SK-N-SH (cell line): ENCODE data around the gene TMIGD3. TPM values are rescaled to one million over a fixed set of nuclear protein-coding genes. Genes with fewer than 3 reads are reported as not detected.

ENCODE experiments used
- CTCF ChIA-PET: fragments of 300-600, 350-600 bp; formaldehyde crosslinking; extraction: SDS; loops from one replicate; lab custom pipeline; 2021; lab: Yijun Ruan, JAX
- POLR2A ChIA-PET: fragments of 350-600 bp; sonication (Branson Sonifier 250); formaldehyde crosslinking; extraction: SDS; loops from one replicate; lab custom pipeline; 2020; ENCODE audit warnings: antibody characterized with exemption, inconsistent platforms; lab: Yijun Ruan, JAX
- DNase-seq: peaks from one replicate; pipeline ENCODE4 v3.0.0; 2012
- H2AFZ ChIP-seq: fragments of 200-600 bp; sonication (generic); 2 replicates; pipeline ENCODE4 v1.8.1; 2016; ENCODE audit warnings: antibody characterized with exemption, mild to moderate bottlenecking, low read depth
- H3F3A ChIP-seq: fragments of 200-600 bp; sonication (generic); replicated peaks from 2 replicates; pipeline ENCODE3; 2016; ENCODE audit warnings: antibody characterized with exemption, mild to moderate bottlenecking; ENCODE audit not compliant: insufficient read depth
- H3K27ac ChIP-seq, 2 experiments: fragments of 200-500 bp in 1 of 2; fragments of 200-600 bp in 1 of 2; sonication (Bioruptor generic) in 1 of 2; sonication (generic), shearing (Covaris generic) in 1 of 2; 2 replicates each; pipeline versions ENCODE4 v1.5.1 to v1.6.1; 2014 to 2016; ENCODE audit warnings: low read depth in 2 of 2, inconsistent platforms in 1 of 2, low read length in 1 of 2, mild to moderate bottlenecking in 1 of 2, mixed read lengths in 1 of 2
- H3K27me3 ChIP-seq: fragments of 200-600 bp; sonication (generic), shearing (Covaris generic); 2 replicates; pipeline ENCODE4 v1.6.1; 2016; ENCODE audit warnings: mixed run types; ENCODE audit not compliant: insufficient read depth
- H3K36me3 ChIP-seq, 2 experiments: fragments of 200-500 bp in 1 of 2; fragments of 200-600 bp in 1 of 2; sonication (Bioruptor generic) in 1 of 2; sonication (generic) in 1 of 2; replicated peaks in 1 of 2; 2 replicates each; pipeline versions ENCODE3 to v1.5.1; 2014 to 2016; ENCODE audit warnings: low read length in 1 of 2, mild to moderate bottlenecking in 1 of 2; ENCODE audit not compliant: insufficient read depth in 2 of 2, control insufficient read depth in 1 of 2
- H3K4me1 ChIP-seq, 2 experiments: fragments of 200-500 bp in 1 of 2; fragments of 200-600 bp in 1 of 2; sonication (Bioruptor generic) in 1 of 2; sonication (generic), shearing (Covaris generic) in 1 of 2; 2 replicates each; pipeline versions ENCODE4 v1.5.1 to v1.6.1; 2014 to 2016; ENCODE audit warnings: low read depth in 1 of 2, low read length in 1 of 2, mixed run types in 1 of 2; ENCODE audit not compliant: insufficient read depth in 2 of 2, control insufficient read depth in 1 of 2
- H3K4me2 ChIP-seq: fragments of 200-600 bp; sonication (generic), shearing (Covaris generic); 2 replicates; pipeline ENCODE4 v1.6.1; 2017; ENCODE audit warnings: mixed run types
- H3K4me3 ChIP-seq, 2 experiments: fragments of 200-500 bp in 1 of 2; fragments of 200-600 bp in 1 of 2; sonication (Bioruptor generic) in 1 of 2; sonication (generic), shearing (Covaris generic) in 1 of 2; 2 replicates each; pipeline versions ENCODE4 v1.5.1 to v1.8.1; 2014 to 2016; ENCODE audit warnings: low read depth in 2 of 2, inconsistent platforms in 1 of 2, low read length in 1 of 2, mild to moderate bottlenecking in 1 of 2, mixed read lengths in 1 of 2, moderate library complexity in 1 of 2
- H3K79me2 ChIP-seq: fragments of 200-600 bp; sonication (generic); 2 replicates; pipeline ENCODE4 v1.8.1; 2017; ENCODE audit warnings: mild to moderate bottlenecking; ENCODE audit not compliant: insufficient read depth
- H3K9ac ChIP-seq: fragments of 200-600 bp; sonication (generic); 2 replicates; pipeline ENCODE4 v1.6.1; 2017; ENCODE audit warnings: mixed run types
- H3K9me2 ChIP-seq: fragments of 200-600 bp; sonication (generic); 2 replicates; pipeline ENCODE4 v1.6.1; 2017; ENCODE audit warnings: mixed run types
- H3K9me3 ChIP-seq: fragments of 200-600 bp; sonication (generic); 2 replicates; pipeline ENCODE4 v1.6.1; 2017; ENCODE audit warnings: mixed run types, mild to moderate bottlenecking, moderate library complexity
- H4K20me1 ChIP-seq: fragments of 200-600 bp; sonication (generic); 2 replicates; pipeline ENCODE4 v1.6.1; 2017; ENCODE audit warnings: mild to moderate bottlenecking, mixed run types; ENCODE audit not compliant: insufficient read depth
- FOSL2 ChIP-seq: IDR thresholded peaks from 2 replicates; pipeline ENCODE4 v1.4.0; 2012; ENCODE audit warnings: low read depth, mild to moderate bottlenecking, moderate library complexity, borderline replicate concordance
- FOXJ3 ChIP-seq: sonication (generic); formaldehyde crosslinking; IDR thresholded peaks from 2 replicates; pipeline ENCODE4 v1.5.1; 2020; ENCODE audit warnings: mild to moderate bottlenecking, missing genetic modification reagents
- GABPA ChIP-seq: IDR thresholded peaks from 2 replicates; pipeline ENCODE4 v1.4.0; 2012; ENCODE audit warnings: low read depth, mild to moderate bottlenecking
- POLR2AphosphoS5 ChIP-seq: IDR thresholded peaks from 2 replicates; pipeline ENCODE4 v1.6.1; 2012; ENCODE audit warnings: low read depth, low read length
- RCOR1 ChIP-seq: fragments of 150-350 bp; IDR thresholded peaks from 2 replicates; pipeline ENCODE4 v1.6.1; 2017; ENCODE audit warnings: antibody characterized with exemption, low read length
- RFX5 ChIP-seq: IDR thresholded peaks from 2 replicates; pipeline ENCODE4 v1.6.1; 2012; ENCODE audit warnings: mild to moderate bottlenecking, improper control_type of control experiment, low read length
- RXRA ChIP-seq: IDR thresholded peaks from 2 replicates; pipeline ENCODE4 v1.4.0; 2012; ENCODE audit warnings: low read depth, mild to moderate bottlenecking, borderline replicate concordance
- SMC3 ChIP-seq: IDR thresholded peaks from 2 replicates; pipeline ENCODE4 v1.6.1; 2012; ENCODE audit warnings: low read depth, low read length, improper control_type of control experiment
- TCF12 ChIP-seq: IDR thresholded peaks from 2 replicates; pipeline ENCODE4 v1.4.0; 2012
- TEAD4 ChIP-seq: IDR thresholded peaks from 2 replicates; pipeline ENCODE4 v1.4.0; 2012; ENCODE audit warnings: mild to moderate bottlenecking, borderline replicate concordance; ENCODE audit not compliant: insufficient read depth
- WGBS: methylation state at CpG from one replicate; pipeline ENCODE4 v1.1.6; 2017; ENCODE audit warnings: low lambda C conversion rate; 5-methylcytosine and 5-hydroxymethylcytosine counted together
- polyA plus RNA-seq, 3 experiments: library from polyadenylated mRNA; depleted of rRNA; stranded (reverse); fragments of >200 nt; gene quantifications; 2 replicates each; pipeline ENCODE4 v1.2.3, GENCODE V29; 2012
- TF ChIP-seq, protein P1 (sequence below): IDR thresholded peaks from 2 replicates; pipeline ENCODE4 v1.4.0; 2012; ENCODE audit warnings: low read depth
- TF ChIP-seq, protein P2 (sequence below): fragments of 200-600 bp; sonication (generic); IDR thresholded peaks from 2 replicates; pipeline ENCODE4 v1.6.1; 2017; ENCODE audit warnings: antibody characterized with exemption, mild to moderate bottlenecking, moderate library complexity
- TF ChIP-seq, protein P3 (sequence below): IDR thresholded peaks from 2 replicates; pipeline ENCODE4 v1.4.0; 2012; ENCODE audit warnings: low read depth, borderline replicate concordance
- TF ChIP-seq, protein P4 (sequence below): IDR thresholded peaks from 2 replicates; pipeline ENCODE4 v1.6.1; 2012; ENCODE audit warnings: mild to moderate bottlenecking, low read depth, low read length, moderate library complexity

Gene TMIGD3
- polyA plus RNA-seq, 1 of the 3 experiments (the other 2 are of a cell fraction), result not detected

DNA sequence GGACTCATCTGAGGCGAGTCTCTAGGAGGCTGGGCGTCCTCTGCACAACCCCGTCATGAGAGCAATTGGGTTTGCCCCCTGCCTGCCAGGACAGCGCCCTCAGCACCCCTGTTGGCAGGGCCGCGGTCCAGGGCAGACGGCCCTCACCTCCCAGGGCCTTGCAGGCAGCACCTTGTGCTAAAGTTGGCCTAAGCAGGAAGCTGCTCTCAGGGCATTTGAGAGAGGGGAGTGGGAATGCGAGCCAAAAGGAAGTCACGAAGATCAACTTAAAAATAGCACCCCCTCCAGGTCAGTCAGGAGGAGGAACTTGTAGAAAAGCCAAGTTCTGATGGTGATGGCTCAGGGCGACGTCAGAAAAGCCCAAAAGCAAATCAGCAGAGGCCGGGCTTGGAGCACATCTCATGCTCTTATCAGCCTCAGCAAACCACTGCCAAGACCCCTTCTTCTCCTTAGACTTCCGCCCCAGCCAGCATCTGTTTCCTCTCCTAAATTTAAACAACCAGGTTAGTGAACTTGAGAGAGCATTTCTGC lies 12.6 kb upstream of the TMIGD3 start:
- ChIA-PET POLR2A (no interaction called here), CTCF (interaction anchor here (0.9 to 4.2 kb wide), 4 partner anchors 9 to 253 kb away, joined by 3 to 44 read pairs (median 5); partner anchors contain the start of gene INKA2)
- H3K4me2 ChIP-seq, result no peak overlapping the region
- H3K4me1 ChIP-seq, result peaks cover 0 to 8% of the 10 kb centered on the region in 2 experiments; a peak in 1 of 4 replicates
- no peaks in the 10 kb centered on the region for H3K9me3 ChIP-seq
- H3K9ac ChIP-seq, result no peak overlapping the region
- H4K20me1 ChIP-seq, result no peaks in the 10 kb centered on the region
- no peak overlapping the region for H2AFZ ChIP-seq
- DNase-seq, result no peak
- no peaks in the 10 kb centered on the region for H3K27me3 ChIP-seq
- no peak overlapping the region for H3K27ac ChIP-seq
- 82% methylated on average over 13 of the region's 13 CpGs for WGBS
- H3K9me2 ChIP-seq, result no peaks in the 10 kb centered on the region
- H3K79me2 ChIP-seq, result no peaks in the 10 kb centered on the region
- no peak overlapping the region for H3K4me3 ChIP-seq
- no peaks in the 10 kb centered on the region for H3F3A ChIP-seq
- TF ChIP-seq, protein P1, sequence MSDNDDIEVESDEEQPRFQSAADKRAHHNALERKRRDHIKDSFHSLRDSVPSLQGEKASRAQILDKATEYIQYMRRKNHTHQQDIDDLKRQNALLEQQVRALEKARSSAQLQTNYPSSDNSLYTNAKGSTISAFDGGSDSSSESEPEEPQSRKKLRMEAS, result no peak
- TF ChIP-seq, protein P2, sequence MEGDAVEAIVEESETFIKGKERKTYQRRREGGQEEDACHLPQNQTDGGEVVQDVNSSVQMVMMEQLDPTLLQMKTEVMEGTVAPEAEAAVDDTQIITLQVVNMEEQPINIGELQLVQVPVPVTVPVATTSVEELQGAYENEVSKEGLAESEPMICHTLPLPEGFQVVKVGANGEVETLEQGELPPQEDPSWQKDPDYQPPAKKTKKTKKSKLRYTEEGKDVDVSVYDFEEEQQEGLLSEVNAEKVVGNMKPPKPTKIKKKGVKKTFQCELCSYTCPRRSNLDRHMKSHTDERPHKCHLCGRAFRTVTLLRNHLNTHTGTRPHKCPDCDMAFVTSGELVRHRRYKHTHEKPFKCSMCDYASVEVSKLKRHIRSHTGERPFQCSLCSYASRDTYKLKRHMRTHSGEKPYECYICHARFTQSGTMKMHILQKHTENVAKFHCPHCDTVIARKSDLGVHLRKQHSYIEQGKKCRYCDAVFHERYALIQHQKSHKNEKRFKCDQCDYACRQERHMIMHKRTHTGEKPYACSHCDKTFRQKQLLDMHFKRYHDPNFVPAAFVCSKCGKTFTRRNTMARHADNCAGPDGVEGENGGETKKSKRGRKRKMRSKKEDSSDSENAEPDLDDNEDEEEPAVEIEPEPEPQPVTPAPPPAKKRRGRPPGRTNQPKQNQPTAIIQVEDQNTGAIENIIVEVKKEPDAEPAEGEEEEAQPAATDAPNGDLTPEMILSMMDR, result peak; percentile 19
- TF ChIP-seq GABPA, result no peak
- H3K36me3 ChIP-seq, result no peaks in the 10 kb centered on the region

DNA sequence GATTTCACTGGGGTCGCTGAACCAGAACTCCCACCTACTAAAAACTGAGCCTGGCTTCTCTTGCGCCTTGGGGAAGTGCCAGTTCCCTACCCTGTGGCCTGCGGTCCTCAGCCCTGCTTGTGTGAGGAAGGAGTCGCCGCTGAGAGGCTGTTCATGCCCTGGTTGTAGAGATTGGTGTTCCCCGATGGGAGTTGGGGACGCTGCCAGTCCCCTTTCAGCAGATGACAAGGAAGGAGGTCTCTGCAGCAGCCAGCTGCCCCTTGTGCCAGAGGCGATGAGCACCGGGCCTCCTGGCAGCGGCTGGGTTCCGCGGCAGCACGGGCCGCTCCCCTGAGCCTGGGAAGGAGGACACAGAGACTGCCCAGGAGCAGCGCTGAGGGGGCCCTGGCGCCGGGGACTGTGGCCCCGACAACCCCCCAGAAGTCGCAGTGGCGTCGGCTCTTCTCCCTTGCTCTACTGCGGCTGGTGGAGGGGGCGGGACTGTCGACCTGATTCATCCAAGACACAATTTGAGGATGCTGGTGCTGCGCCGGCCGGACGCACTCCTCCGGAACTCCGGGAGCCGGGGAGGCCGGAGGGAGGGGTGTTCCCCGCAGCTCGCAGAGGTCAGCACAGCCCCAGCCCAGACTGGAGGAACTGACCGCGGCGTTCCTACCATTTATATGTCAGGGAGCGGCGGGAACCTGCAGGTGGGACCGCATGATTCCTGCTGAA lies 12.0 kb upstream of the TMIGD3 start:
- no peak overlapping the region for H3K4me2 ChIP-seq
- DNase-seq, result peak; percentile 39
- H3K9ac ChIP-seq, result no peak overlapping the region
- POLR2A ChIA-PET, result no interaction called here
- H3F3A ChIP-seq, result no peaks in the 10 kb centered on the region
- no peak overlapping the region for H2AFZ ChIP-seq
- CTCF ChIA-PET, result interaction anchor here (0.7 to 0.9 kb wide), 2 partner anchors 33 to 254 kb away, joined by 3 read pairs; no protein-coding TSS in a partner anchor
- no peak overlapping the region for H3K4me3 ChIP-seq
- H3K79me2 ChIP-seq, result no peaks in the 10 kb centered on the region
- no peaks in the 10 kb centered on the region for H4K20me1 ChIP-seq
- no peak overlapping the region for H3K27ac ChIP-seq
- WGBS, result 65% methylated on average over 24 of the region's 40 CpGs
- H3K4me1 ChIP-seq, result peaks cover 0 to 8% of the 10 kb centered on the region in 2 experiments; a peak in 1 of 4 replicates
- no peaks in the 10 kb centered on the region for H3K9me2 ChIP-seq
- no peaks in the 10 kb centered on the region for H3K27me3 ChIP-seq
- no peaks in the 10 kb centered on the region for H3K36me3 ChIP-seq
- H3K9me3 ChIP-seq, result no peaks in the 10 kb centered on the region
- TF ChIP-seq FOXJ3 (CRISPR knock-in tag) (no peak), SMC3 (no peak), POLR2AphosphoS5 (no peak), FOSL2 (no peak), TEAD4 (no peak), RCOR1 (no peak), GABPA (no peak), TCF12 (no peak), RXRA (no peak), RFX5 (no peak)
- TF ChIP-seq, protein P2, result no peak
- TF ChIP-seq, protein P3, sequence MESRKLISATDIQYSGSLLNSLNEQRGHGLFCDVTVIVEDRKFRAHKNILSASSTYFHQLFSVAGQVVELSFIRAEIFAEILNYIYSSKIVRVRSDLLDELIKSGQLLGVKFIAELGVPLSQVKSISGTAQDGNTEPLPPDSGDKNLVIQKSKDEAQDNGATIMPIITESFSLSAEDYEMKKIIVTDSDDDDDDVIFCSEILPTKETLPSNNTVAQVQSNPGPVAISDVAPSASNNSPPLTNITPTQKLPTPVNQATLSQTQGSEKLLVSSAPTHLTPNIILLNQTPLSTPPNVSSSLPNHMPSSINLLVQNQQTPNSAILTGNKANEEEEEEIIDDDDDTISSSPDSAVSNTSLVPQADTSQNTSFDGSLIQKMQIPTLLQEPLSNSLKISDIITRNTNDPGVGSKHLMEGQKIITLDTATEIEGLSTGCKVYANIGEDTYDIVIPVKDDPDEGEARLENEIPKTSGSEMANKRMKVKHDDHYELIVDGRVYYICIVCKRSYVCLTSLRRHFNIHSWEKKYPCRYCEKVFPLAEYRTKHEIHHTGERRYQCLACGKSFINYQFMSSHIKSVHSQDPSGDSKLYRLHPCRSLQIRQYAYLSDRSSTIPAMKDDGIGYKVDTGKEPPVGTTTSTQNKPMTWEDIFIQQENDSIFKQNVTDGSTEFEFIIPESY, result no peak
- TF ChIP-seq, protein P1, result no peak
- TF ChIP-seq, protein P4, sequence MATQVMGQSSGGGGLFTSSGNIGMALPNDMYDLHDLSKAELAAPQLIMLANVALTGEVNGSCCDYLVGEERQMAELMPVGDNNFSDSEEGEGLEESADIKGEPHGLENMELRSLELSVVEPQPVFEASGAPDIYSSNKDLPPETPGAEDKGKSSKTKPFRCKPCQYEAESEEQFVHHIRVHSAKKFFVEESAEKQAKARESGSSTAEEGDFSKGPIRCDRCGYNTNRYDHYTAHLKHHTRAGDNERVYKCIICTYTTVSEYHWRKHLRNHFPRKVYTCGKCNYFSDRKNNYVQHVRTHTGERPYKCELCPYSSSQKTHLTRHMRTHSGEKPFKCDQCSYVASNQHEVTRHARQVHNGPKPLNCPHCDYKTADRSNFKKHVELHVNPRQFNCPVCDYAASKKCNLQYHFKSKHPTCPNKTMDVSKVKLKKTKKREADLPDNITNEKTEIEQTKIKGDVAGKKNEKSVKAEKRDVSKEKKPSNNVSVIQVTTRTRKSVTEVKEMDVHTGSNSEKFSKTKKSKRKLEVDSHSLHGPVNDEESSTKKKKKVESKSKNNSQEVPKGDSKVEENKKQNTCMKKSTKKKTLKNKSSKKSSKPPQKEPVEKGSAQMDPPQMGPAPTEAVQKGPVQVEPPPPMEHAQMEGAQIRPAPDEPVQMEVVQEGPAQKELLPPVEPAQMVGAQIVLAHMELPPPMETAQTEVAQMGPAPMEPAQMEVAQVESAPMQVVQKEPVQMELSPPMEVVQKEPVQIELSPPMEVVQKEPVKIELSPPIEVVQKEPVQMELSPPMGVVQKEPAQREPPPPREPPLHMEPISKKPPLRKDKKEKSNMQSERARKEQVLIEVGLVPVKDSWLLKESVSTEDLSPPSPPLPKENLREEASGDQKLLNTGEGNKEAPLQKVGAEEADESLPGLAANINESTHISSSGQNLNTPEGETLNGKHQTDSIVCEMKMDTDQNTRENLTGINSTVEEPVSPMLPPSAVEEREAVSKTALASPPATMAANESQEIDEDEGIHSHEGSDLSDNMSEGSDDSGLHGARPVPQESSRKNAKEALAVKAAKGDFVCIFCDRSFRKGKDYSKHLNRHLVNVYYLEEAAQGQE, result no peak
